SK-N-MC (cell line): ENCODE results near the gene GSTA2.

Experiments used
- EZH2 ChIP-seq: fragments of 200-600 bp; sonication (generic); IDR thresholded peaks from one replicate; pipeline ENCODE4 v1.6.1; 2017; ENCODE audit warnings: antibody characterized with exemption
- FOXP2 ChIP-seq: optimal IDR thresholded peaks from 2 replicates; pipeline ENCODE3; 2011; ENCODE audit warnings: mild to moderate bottlenecking, moderate library complexity; ENCODE audit not compliant: insufficient read depth; ENCODE audit errors: extremely low read length, control extremely low read depth
- POLR2AphosphoS5 ChIP-seq: IDR thresholded peaks from 2 replicates; pipeline ENCODE4 v1.6.1; 2012; ENCODE audit warnings: mild to moderate bottlenecking, low read depth, low read length, borderline replicate concordance

DNA sequence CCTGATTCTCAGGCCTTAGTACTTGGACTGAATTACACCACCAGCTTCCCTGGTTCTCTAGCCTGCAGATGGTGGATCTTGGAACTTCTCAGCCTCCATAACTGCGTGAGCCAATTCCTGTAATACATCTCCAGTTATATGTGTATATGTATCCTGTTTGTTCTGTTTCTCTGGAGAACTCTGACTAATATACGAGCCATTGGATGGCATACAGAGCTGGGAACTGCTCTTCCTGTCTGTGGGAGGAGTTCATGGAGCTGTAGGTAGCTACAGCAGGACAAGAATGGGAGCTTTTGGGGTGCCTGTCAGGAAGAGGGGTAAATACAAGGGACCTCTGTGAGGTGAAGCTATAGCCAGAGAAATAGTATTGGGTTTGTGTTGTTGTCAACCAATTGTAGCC is 51.1 kb downstream of the GSTA2 start:
- TF ChIP-seq POLR2AphosphoS5 (no peak), EZH2 (no peak), FOXP2 (no peak)
